C4-2B (cell line): ENCODE results near the gene BRAF.

Experiments
- CTCF ChIP-seq: fragments of 450-650 bp; conservative IDR thresholded peaks from 2 replicates; pipeline ENCODE4 v1.5.1; 2017; ENCODE audit warnings: mild to moderate bottlenecking
- ZFX ChIP-seq: fragments of 450-650 bp; IDR thresholded peaks from 2 replicates; pipeline ENCODE4 v1.6.1; 2017

- TF ChIP-seq CTCF (no peak), ZFX (no peak)
These were observed 217.6 kb downstream of the BRAF start for GRCh38 chr7:140707132-140707531.
